Keratinocyte (primary cell): ENCODE results near the gene DOCK3. TPM values are rescaled to one million over a fixed set of nuclear protein-coding genes. Genes with fewer than 3 reads are reported as not detected.

Experiments used
- DNase-seq: peaks from one replicate; pipeline ENCODE4 v3.0.0-alpha.2; 2011; ENCODE audit warnings: low read depth, missing footprints, low spot score
- FAIRE-seq: peaks from 2 replicates; lab custom pipeline; 2011; peaks lifted over from hg19 to GRCh38; lab: Jason Lieb, UNC
- H2AFZ ChIP-seq: 2 replicates; pipeline ENCODE4 v1.6.0; 2012; ENCODE audit warnings: low read length, control low read depth, inconsistent platforms; ENCODE audit not compliant: control insufficient read depth
- H3K27ac ChIP-seq: 2 replicates; pipeline ENCODE4 v1.5.1; 2011; ENCODE audit warnings: low read length; ENCODE audit not compliant: control insufficient read depth, insufficient read depth
- H3K27me3 ChIP-seq: 3 replicates; pipeline ENCODE4 v1.6.0; 2011; ENCODE audit warnings: low read length; ENCODE audit not compliant: control insufficient read depth, insufficient read depth; ENCODE audit errors: extremely low read depth
- H3K36me3 ChIP-seq, 2 experiments: 2 replicates in 1 of 2; 3 replicates in 1 of 2; pipeline ENCODE4 v1.5.1; 2011; ENCODE audit warnings: low read length in 2 of 2, mild to moderate bottlenecking in 1 of 2; ENCODE audit not compliant: control insufficient read depth in 2 of 2, insufficient read depth in 2 of 2; ENCODE audit errors: extremely low read depth in 1 of 2
- H3K4me1 ChIP-seq: 3 replicates; pipeline ENCODE4 v1.5.1; 2011; ENCODE audit warnings: low read length; ENCODE audit not compliant: control insufficient read depth, insufficient read depth; ENCODE audit errors: extremely low read depth
- H3K4me2 ChIP-seq: 3 replicates; pipeline ENCODE4 v1.6.0; 2011; ENCODE audit warnings: low read depth, low read length; ENCODE audit not compliant: control insufficient read depth, insufficient read depth; ENCODE audit errors: extremely low read depth
- H3K4me3 ChIP-seq, 3 experiments: fragments of 200-600 bp in 1 of 3; sonication (generic) in 1 of 3; 2 replicates in 2 of 3; 3 replicates in 1 of 3; pipeline ENCODE4 v1.5.1; 2011 to 2016; ENCODE audit warnings: low read length in 3 of 3, mild to moderate bottlenecking in 3 of 3, control low read depth in 2 of 3, inconsistent platforms in 1 of 3, low read depth in 1 of 3, mixed read lengths in 1 of 3, mixed run types in 1 of 3, moderate library complexity in 1 of 3; ENCODE audit not compliant: control insufficient read depth in 2 of 3, insufficient read depth in 2 of 3; ENCODE audit errors: extremely low read depth in 1 of 3
- H3K79me2 ChIP-seq: 2 replicates; pipeline ENCODE4 v1.6.0; 2012; ENCODE audit warnings: low read length; ENCODE audit not compliant: control insufficient read depth, insufficient read depth
- H3K9ac ChIP-seq: 3 replicates; pipeline ENCODE4 v1.6.0; 2011; ENCODE audit warnings: low read length; ENCODE audit not compliant: control insufficient read depth, insufficient read depth; ENCODE audit errors: extremely low read depth
- H3K9me1 ChIP-seq: 3 replicates; pipeline ENCODE4 v1.6.0; 2011; ENCODE audit warnings: low read length; ENCODE audit not compliant: control insufficient read depth, insufficient read depth; ENCODE audit errors: extremely low read depth
- H3K9me3 ChIP-seq: 2 replicates; pipeline ENCODE4 v1.5.1; 2012; ENCODE audit warnings: low read depth, low read length; ENCODE audit not compliant: control insufficient read depth
- H4K20me1 ChIP-seq: 3 replicates; pipeline ENCODE4 v1.6.0; 2011; ENCODE audit warnings: low read length; ENCODE audit not compliant: control insufficient read depth, insufficient read depth; ENCODE audit errors: extremely low read depth
- CTCF ChIP-seq, 3 experiments: IDR thresholded peaks in 1 of 3; conservative IDR thresholded peaks in 1 of 3; optimal IDR thresholded peaks in 1 of 3; 2 replicates in 2 of 3; 3 replicates in 1 of 3; pipeline versions ENCODE3 to v1.5.1; 2011; ENCODE audit warnings: low read length in 3 of 3, mild to moderate bottlenecking in 3 of 3, moderate library complexity in 2 of 3, control low read depth in 1 of 3, inconsistent platforms in 1 of 3; ENCODE audit not compliant: insufficient read depth in 2 of 3; ENCODE audit errors: extremely low read depth in 1 of 3
- EZH2 ChIP-seq: IDR thresholded peaks from one replicate; pipeline ENCODE4 v1.6.1; 2012; ENCODE audit warnings: inconsistent platforms, mild to moderate bottlenecking, low read length, moderate library complexity
- dilution Hi-C: fragments of 300-500 bp; cut with MboI; formaldehyde crosslinking; loops from one replicate; pipeline ENCODE4 v1.7.0; 2020; ENCODE audit warnings: low sequenced_read_pairs; ENCODE audit not compliant: extremely low pct_ligation_motif_present
- polyA plus RNA-seq, 5 experiments: library from polyadenylated mRNA; depleted of rRNA in 3 of 5; stranded (reverse) in 3 of 5; stranded (forward) in 1 of 5; unstranded in 1 of 5; fragments of >200 nt; gene quantifications; 1 replicate in 1 of 5; 2 replicates in 3 of 5; 3 replicates in 1 of 5; pipeline versions ENCODE4 v1.2.1 to v1.2.3, GENCODE V29; 2011 to 2012; ENCODE audit warnings: missing spikeins in 2 of 5, low read depth in 1 of 5, low replicate concordance in 1 of 5

DOCK3 gene
- polyA plus RNA-seq, 1 donor (not counting 4 experiments of a cell fraction or from before 2014, with no cell fraction given) = 0.10 TPM

- no peak overlapping the region for H3K9ac ChIP-seq
- H3K27ac ChIP-seq = no peak overlapping the region
- no peak for FAIRE-seq
- H3K4me1 ChIP-seq = no peaks in the 10 kb centered on the region
- H4K20me1 ChIP-seq = no peaks in the 10 kb centered on the region
- no peaks in the 10 kb centered on the region for H3K27me3 ChIP-seq
- DNase-seq = no peak
- no peaks in the 10 kb centered on the region for H3K79me2 ChIP-seq
- H3K36me3 ChIP-seq = no peaks in the 10 kb centered on the region
- no peaks in the 10 kb centered on the region for H3K9me1 ChIP-seq
- TF ChIP-seq EZH2 (no peak), CTCF (optimal IDR thresholded peaks at IDR 0.05 in 1 of 3, IDR thresholded peaks at IDR 0.05 in 1 of 3, conservative IDR thresholded peaks at IDR 0.05 in 1 of 3; ENCODE audit: extremely low read depth in 1 of 3, insufficient read depth in 2 of 3, low read length in 3 of 3) (no peak)
- no peak overlapping the region for H3K4me2 ChIP-seq
- dilution Hi-C loops = no loop called here
- no peaks in the 10 kb centered on the region for H3K9me3 ChIP-seq
- no peak overlapping the region for H3K4me3 ChIP-seq
- no peak overlapping the region for H2AFZ ChIP-seq
These were observed 249.2 kb downstream of the DOCK3 start for GRCh38 chr3:50923955-50924354.

- Histone ChIP-seq H3K27me3 (no peaks in the 10 kb centered on the region), H3K4me1 (no peaks in the 10 kb centered on the region), H3K4me3 (no peak overlapping the region), H3K27ac (no peak overlapping the region), H2AFZ (no peak overlapping the region), H3K79me2 (no peaks in the 10 kb centered on the region), H3K36me3 (no peaks in the 10 kb centered on the region), H3K4me2 (no peak overlapping the region), H3K9me3 (no peaks in the 10 kb centered on the region), H3K9me1 (no peaks in the 10 kb centered on the region), H3K9ac (no peak overlapping the region), H4K20me1 (no peaks in the 10 kb centered on the region)
- no peak for FAIRE-seq
- dilution Hi-C loops = no loop called here
- no peak for TF ChIP-seq EZH2
- no peak for TF ChIP-seq CTCF (optimal IDR thresholded peaks at IDR 0.05 in 1 of 3, IDR thresholded peaks at IDR 0.05 in 1 of 3, conservative IDR thresholded peaks at IDR 0.05 in 1 of 3; ENCODE audit: extremely low read depth in 1 of 3, insufficient read depth in 2 of 3, low read length in 3 of 3)
- no peak for DNase-seq
These were observed 249.9 kb downstream of the DOCK3 start for GRCh38 chr3:50924638-50925037.
